Heart left ventricle (tissue), 16 donors: ENCODE data around the gene C11orf21. TPM values are rescaled to one million over a fixed set of nuclear protein-coding genes. Genes with fewer than 3 reads are reported as not detected.
A peak's percentile ranks its signal among the peaks of the same experiment; 100 is the strongest.

ENCODE experiments used
- ATAC-seq, 4 donors: fragments of 200-7000 bp; cut with Tn5 transposase; one replicate each; pipeline ENCODE4 v1.9.1; 2020 to 2022; ENCODE audit warnings: moderate library complexity in 4 of 4, mild to moderate bottlenecking in 3 of 4, moderate number of reproducible peaks in 1 of 4
- DNase-seq, 5 donors: peaks; one replicate each; pipeline ENCODE4 v3.0.0-alpha.2; 2020
- H3K27ac ChIP-seq, 12 donors: fragments of 200-600 bp; sonication (generic) in 4 of 12; one replicate each; pipeline versions ENCODE4 v1.5.0 to v1.8.0; 2016 to 2022; ENCODE audit warnings: mild to moderate bottlenecking in 2 of 12
- H3K27me3 ChIP-seq, 9 donors: fragments of 200-600 bp; sonication (generic) in 2 of 9; one replicate each; pipeline versions ENCODE4 v1.5.1 to v1.8.0; 2016 to 2022; ENCODE audit warnings: mild to moderate bottlenecking in 3 of 9
- H3K36me3 ChIP-seq, 9 donors: fragments of 200-600 bp; sonication (generic) in 2 of 9; one replicate each; pipeline versions ENCODE4 v1.5.0 to v1.8.0; 2018 to 2022; ENCODE audit warnings: mild to moderate bottlenecking in 2 of 9
- H3K4me1 ChIP-seq, 12 donors: fragments of 200-600 bp; sonication (generic) in 4 of 12; one replicate each; pipeline versions ENCODE4 v1.5.0 to v1.8.0; 2016 to 2022; ENCODE audit warnings: mild to moderate bottlenecking in 3 of 12
- H3K4me3 ChIP-seq, 12 donors: fragments of 200-600 bp; sonication (generic) in 4 of 12; one replicate each; pipeline versions ENCODE4 v1.5.0 to v1.8.0; 2017 to 2022; ENCODE audit warnings: mild to moderate bottlenecking in 9 of 12, moderate library complexity in 4 of 12
- H3K9me3 ChIP-seq, 12 donors: fragments of 200-600 bp; sonication (generic) in 4 of 12; one replicate each; pipeline versions ENCODE4 v1.5.0 to v1.8.0; 2016 to 2022; ENCODE audit warnings: mild to moderate bottlenecking in 1 of 12
- POLR2A ChIP-seq, 2 donors: fragments of 450-650 bp; IDR thresholded peaks; one replicate each; pipeline ENCODE4 v1.6.1; 2017; ENCODE audit warnings: antibody characterized with exemption in 2 of 2, mild to moderate bottlenecking in 2 of 2, moderate library complexity in 2 of 2
- WGBS, 4 donors: extraction: QIAGEN DNeasy Blood & Tissue Kit in 2 of 4; methylation state at CpG; one replicate each; pipeline versions ENCODE4 v1.1.5 to v1.1.7; 2013 to 2018; 5-methylcytosine and 5-hydroxymethylcytosine counted together
- intact Hi-C, 10 donors: fragments of 100-400 bp; cut with DNase I; formaldehyde crosslinking; loops; one replicate each; pipeline versions ENCODE4 v1.11.1 to v1.14.2; 2022
- polyA plus RNA-seq, 2 donors: library from polyadenylated mRNA; stranded (reverse); fragments of 200-250 nt; gene quantifications; one replicate each; pipeline ENCODE4 v1.2.3, GENCODE V29; 2013
- total RNA-seq, 9 donors: library from RNA; depleted of rRNA in 2 of 9; stranded (reverse); fragments of >200 nt in 2 of 9; fragmentation: NEBNext Ultra II Directional in 3 of 9; extraction: Animal tissue kit (Norgen Biotek cat#: 25700) in 3 of 9; gene quantifications; one replicate each; pipeline versions ENCODE4 v1.1.0 to v1.2.4, GENCODE V29; 2016 to 2023
- TF ChIP-seq, protein P1 (sequence below), 12 donors: fragments of 200-600 bp; sonication (generic) in 4 of 12; IDR thresholded peaks; one replicate each; pipeline versions ENCODE4 v1.5.0 to v1.8.0; 2018 to 2022; ENCODE audit warnings: antibody characterized with exemption in 12 of 12, mild to moderate bottlenecking in 5 of 12
- donor health status: ischemic (EF 13 %, LVEDD 7.1; RV severe dilation, severe dysfunction).
- donor health status: healthy with polysubstance abuse.
- donor health status: DM: no; HTN: yes; CAD: no.
- donor health status: DM: no; HTN: no; CAD: no.
- donor health status: ischemic (EF 25% LVEDD 6.9; RV normal size, moderate dysfunction).
- donor health status: ischemic (EF 25% LVEDD 5.7; RV mildly dilated, moderate dysfunction).
- donor health status: healthy.
- donor health status: DM: yes; HTN: yes; CAD: no.
- donor health status: ischemic (EF 35%, LVEDD 5.7; RV mildly dilated, moderate dysfunction).
- donor health status: nonischemic (EF 11% LVEDD 7.7; RV severe dilation, severe dysfunction).
- donor health status: DM: yes; HTN: yes; CAD: no.
- donor health status: PGD.
- donor health status: ischemic (EF 29% LVEDD 5.4; RV normal size, mild dysfunction).
- donor health status: nonischemic (EF 23%, LVEDD 6.1; RV moderate dilation, normal function).

Gene C11orf21
- total and polyA plus RNA-seq, 11 donors: 4.8 to 41.2 (median 29.9) TPM

DNA sequence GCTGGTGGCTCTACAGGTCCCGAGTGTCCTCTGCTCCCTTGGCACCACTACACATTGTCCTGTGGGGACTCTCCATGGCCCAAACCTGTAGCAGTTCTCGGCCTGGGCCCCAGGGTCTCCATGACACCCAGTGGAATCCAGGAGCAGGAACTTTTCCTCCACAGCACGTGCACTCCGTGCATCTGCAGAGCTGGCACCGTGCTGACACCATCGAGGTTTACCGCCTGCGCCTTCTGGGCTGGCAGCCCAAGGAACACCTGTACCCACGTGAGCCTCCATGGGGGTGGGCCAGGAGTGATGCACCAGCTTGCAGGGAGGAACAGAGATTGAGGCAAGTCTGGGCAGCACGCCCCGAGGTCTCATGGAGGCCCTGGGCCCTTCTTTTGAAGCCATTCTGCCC is 25.3 kb upstream of the C11orf21 start:
- intact Hi-C loops: loop anchor here in 6 of 10 donors (5.0 kb wide), 2 partner anchors 40 to 45 kb away; no protein-coding TSS in a partner anchor
- H3K36me3 ChIP-seq: no peaks in the 10 kb centered on the region
- TF ChIP-seq, protein P1, sequence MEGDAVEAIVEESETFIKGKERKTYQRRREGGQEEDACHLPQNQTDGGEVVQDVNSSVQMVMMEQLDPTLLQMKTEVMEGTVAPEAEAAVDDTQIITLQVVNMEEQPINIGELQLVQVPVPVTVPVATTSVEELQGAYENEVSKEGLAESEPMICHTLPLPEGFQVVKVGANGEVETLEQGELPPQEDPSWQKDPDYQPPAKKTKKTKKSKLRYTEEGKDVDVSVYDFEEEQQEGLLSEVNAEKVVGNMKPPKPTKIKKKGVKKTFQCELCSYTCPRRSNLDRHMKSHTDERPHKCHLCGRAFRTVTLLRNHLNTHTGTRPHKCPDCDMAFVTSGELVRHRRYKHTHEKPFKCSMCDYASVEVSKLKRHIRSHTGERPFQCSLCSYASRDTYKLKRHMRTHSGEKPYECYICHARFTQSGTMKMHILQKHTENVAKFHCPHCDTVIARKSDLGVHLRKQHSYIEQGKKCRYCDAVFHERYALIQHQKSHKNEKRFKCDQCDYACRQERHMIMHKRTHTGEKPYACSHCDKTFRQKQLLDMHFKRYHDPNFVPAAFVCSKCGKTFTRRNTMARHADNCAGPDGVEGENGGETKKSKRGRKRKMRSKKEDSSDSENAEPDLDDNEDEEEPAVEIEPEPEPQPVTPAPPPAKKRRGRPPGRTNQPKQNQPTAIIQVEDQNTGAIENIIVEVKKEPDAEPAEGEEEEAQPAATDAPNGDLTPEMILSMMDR (IDR thresholded peaks at IDR 0.05): no peak
- no peak for TF ChIP-seq POLR2A (IDR thresholded peaks at IDR 0.05)
- H3K9me3 ChIP-seq: peaks cover 0 to 9% (median 0%) of the 10 kb centered on the region in 12 donors
- no peaks in the 10 kb centered on the region for H3K27me3 ChIP-seq
- H3K4me1 ChIP-seq: peaks cover 0 to 18% (median 6%) of the 10 kb centered on the region in 12 donors
- DNase-seq (no peak), ATAC-seq (no peak)
- 90 to 94% (median 92%) methylated on average over 11 of the region's 11 CpGs for WGBS, 4 donors
- no peak overlapping the region for H3K27ac ChIP-seq
- H3K4me3 ChIP-seq: no peak overlapping the region

DNA sequence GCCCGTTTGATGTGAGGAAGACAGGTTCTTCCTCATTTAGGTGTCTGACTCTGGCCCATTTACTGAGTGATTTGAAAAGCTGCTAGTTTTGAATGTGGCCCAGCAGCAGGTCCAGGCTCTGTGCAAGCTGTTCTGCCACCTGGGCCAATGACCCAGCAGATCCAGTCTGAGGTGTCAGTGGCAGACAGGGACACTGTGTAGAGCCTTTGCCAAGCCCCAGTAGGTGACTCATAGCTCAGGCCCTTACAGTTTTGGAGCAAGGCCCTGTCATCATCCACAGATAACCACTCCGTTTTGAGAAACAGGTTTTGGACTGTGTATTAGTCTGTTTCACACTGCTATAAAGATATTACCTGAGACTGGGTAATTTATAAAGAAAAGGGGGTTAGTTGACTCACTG is 24.0 kb upstream of the C11orf21 start:
- H3K4me1 ChIP-seq: peaks cover 0 to 18% (median 6%) of the 10 kb centered on the region in 12 donors
- H3K4me3 ChIP-seq: no peak overlapping the region
- TF ChIP-seq, protein P1 (IDR thresholded peaks at IDR 0.05): no peak
- TF ChIP-seq POLR2A (IDR thresholded peaks at IDR 0.05): no peak
- H3K36me3 ChIP-seq: no peaks in the 10 kb centered on the region
- ATAC-seq (peak; percentile 96 to 99 (median 98)), DNase-seq (peak in 4 of 5 donors; percentile 64 to 85 (median 74))
- intact Hi-C loops: loop anchor here in 6 of 10 donors (5.0 kb wide), 2 partner anchors 42 to 47 kb away; no protein-coding TSS in a partner anchor
- H3K27ac ChIP-seq: peak overlapping the region in 8 of 12 donors; percentile 25 to 73 (median 60)
- peaks cover 0 to 9% (median 0%) of the 10 kb centered on the region in 12 donors for H3K9me3 ChIP-seq
- WGBS, 4 donors: 36 to 50% (median 47%) methylated on average over 2 of the region's 2 CpGs
- no peaks in the 10 kb centered on the region for H3K27me3 ChIP-seq

DNA sequence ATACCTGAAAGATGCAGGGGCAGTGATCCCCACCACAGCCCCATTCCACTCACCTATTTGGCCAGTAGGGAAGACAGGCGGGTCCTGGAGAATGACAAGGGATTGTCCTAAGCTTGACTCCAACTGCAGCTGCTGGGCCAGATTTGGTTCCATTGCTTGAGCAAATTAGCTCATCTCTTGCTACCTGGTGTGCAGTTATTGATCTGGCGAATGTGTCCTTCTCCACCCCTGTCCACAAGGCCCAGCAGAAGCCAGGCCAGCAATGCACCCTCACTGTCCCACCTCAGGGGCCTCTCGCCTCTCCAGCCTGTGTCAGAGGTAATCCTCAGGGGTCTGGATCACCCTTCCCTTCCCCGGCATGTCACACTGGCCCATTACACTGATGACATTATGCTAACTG is 23.4 kb upstream of the C11orf21 start:
- H3K9me3 ChIP-seq: peaks cover 0 to 9% (median 0%) of the 10 kb centered on the region in 12 donors
- intact Hi-C loops: loop anchor here in 6 of 10 donors (5.0 kb wide), 2 partner anchors 42 to 47 kb away; no protein-coding TSS in a partner anchor
- no peaks in the 10 kb centered on the region for H3K36me3 ChIP-seq
- WGBS, 4 donors: 88 to 99% (median 98%) methylated on average over 4 of the region's 4 CpGs
- no peaks in the 10 kb centered on the region for H3K27me3 ChIP-seq
- peak overlapping the region in 6 of 12 donors; percentile 51 to 73 (median 62) for H3K27ac ChIP-seq
- no peak for TF ChIP-seq POLR2A (IDR thresholded peaks at IDR 0.05)
- TF ChIP-seq, protein P1 (IDR thresholded peaks at IDR 0.05): no peak
- H3K4me1 ChIP-seq: peaks cover 0 to 18% (median 6%) of the 10 kb centered on the region in 12 donors
- DNase-seq (no peak), ATAC-seq (no peak)
- no peak overlapping the region for H3K4me3 ChIP-seq

DNA sequence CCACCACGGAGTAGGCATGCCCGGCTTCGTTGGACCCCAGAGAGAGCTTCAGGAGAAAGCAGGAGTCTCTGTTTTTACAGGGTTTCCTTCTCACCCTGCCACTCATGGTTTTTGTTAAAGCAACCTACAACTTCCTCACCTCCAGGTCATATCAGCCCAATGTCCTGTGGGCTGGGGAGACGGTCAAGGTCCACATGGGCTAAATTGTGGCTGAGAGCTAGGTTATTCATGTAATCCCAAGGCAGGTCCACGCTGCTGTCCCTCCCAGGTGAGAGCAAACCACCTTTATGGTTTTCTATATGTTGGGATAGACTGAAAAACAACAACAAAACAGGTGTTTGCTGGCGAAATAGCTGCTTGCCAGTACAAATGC is 19.6 kb upstream of the C11orf21 start:
- Histone ChIP-seq H3K27ac (no peak overlapping the region), H3K4me1 (peaks cover 0 to 12% (median 6%) of the 10 kb centered on the region in 12 donors), H3K9me3 (peaks cover 0 to 17% (median 0%) of the 10 kb centered on the region in 12 donors), H3K4me3 (no peak overlapping the region), H3K36me3 (no peaks in the 10 kb centered on the region), H3K27me3 (no peaks in the 10 kb centered on the region)
- DNase-seq (no peak), ATAC-seq (no peak)
- intact Hi-C loops: no loop called here
- 80 to 89% (median 84%) methylated on average over 6 of the region's 6 CpGs for WGBS, 4 donors
- TF ChIP-seq POLR2A (IDR thresholded peaks at IDR 0.05): no peak
- TF ChIP-seq, protein P1 (IDR thresholded peaks at IDR 0.05): no peak
